Measurements from ENCODE around the gene PCDHGB2.

DNA sequence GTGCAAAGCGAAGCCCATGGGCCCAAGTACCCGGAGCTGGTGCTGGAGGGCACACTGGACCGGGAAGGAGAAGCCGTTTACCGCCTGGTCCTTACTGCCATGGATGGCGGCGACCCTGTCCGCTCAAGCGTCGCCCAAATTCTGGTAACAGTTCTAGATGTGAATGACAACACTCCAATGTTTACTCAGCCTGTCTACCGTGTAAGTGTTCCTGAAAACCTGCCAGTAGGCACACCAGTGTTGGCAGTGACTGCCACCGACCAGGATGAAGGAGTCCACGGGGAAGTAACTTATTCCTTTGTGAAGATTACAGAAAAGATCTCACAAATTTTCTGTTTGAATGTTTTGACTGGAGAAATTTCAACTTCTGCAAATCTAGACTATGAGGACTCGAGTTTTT is 14.8 kb downstream of the PCDHGB2 start:
- TF ChIP-seq POLR2A (IDR thresholded peaks at IDR 0.05; ENCODE audit: low read length) (no peak), GATA1 (IDR thresholded peaks at IDR 0.05; ENCODE audit: low read depth, low read length) (no peak)

All from erythroblast (primary cell).